SK-N-MC (cell line): ENCODE measurements around the gene PHLDA1.
"Not testable (repeated sequence)": the region's sequence is repeated elsewhere in the genome, so short reads cannot be mapped to it uniquely, and the experiment has no call there.

Source experiments
- EZH2 ChIP-seq: fragments of 200-600 bp; sonication (generic); IDR thresholded peaks from one replicate; pipeline ENCODE4 v1.6.1; 2017; ENCODE audit warnings: antibody characterized with exemption
- FOXP2 ChIP-seq: optimal IDR thresholded peaks from 2 replicates; pipeline ENCODE3; 2011; ENCODE audit warnings: mild to moderate bottlenecking, moderate library complexity; ENCODE audit not compliant: insufficient read depth; ENCODE audit errors: extremely low read length, control extremely low read depth
- POLR2AphosphoS5 ChIP-seq: IDR thresholded peaks from 2 replicates; pipeline ENCODE4 v1.6.1; 2012; ENCODE audit warnings: mild to moderate bottlenecking, low read depth, low read length, borderline replicate concordance

GRCh38 chr12:75987709-75988108 lies 43.9 kb downstream of the PHLDA1 start:
- TF ChIP-seq EZH2, POLR2AphosphoS5, FOXP2: not testable (repeated sequence)
